ENCODE data around the gene C3AR1.
"Not testable (repeated sequence)": the region's sequence is repeated elsewhere in the genome, so short reads cannot be mapped to it uniquely, and the experiment has no call there.

C3AR1 gene

DNA sequence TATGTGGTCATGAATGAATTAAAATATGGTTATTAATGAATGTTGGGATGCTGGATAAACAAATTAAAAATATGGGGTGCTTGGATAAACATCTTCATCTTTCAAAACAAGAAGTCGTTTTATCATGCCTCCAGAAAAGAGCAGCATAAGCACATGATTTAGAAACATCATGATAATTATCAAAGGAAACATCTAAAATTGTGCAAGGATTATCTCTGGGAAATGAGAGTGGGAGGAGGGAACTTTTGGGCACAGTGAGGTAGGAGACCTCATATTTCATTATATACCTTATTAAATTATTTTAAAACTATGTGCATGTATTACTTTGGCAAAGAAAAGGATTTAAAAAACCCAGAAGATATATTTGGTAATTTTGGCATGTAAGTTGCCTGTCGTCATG lies 8.9 kb downstream of the C3AR1 start:
- DNase-seq = no peak

DNA sequence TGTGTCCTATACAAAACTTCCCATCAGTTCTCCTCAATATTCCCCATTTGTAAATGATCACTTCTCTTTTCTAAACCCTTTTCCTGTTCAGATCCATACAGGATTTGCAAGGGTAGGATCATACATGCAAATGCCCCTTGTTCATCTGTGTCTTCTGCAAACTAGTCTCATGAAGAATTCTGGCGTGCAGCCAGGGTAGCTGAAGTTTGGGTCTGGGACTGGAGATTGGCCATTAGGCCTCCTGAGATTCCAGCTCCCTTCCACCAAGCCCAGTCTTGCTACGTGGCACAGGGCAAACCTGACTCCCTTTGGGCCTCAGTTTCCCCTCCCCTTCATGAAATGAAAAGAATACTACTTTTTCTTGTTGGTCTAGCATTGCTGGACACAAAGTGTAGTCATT lies 11.3 kb downstream of the C3AR1 start:
- DNase-seq = no peak

DNA sequence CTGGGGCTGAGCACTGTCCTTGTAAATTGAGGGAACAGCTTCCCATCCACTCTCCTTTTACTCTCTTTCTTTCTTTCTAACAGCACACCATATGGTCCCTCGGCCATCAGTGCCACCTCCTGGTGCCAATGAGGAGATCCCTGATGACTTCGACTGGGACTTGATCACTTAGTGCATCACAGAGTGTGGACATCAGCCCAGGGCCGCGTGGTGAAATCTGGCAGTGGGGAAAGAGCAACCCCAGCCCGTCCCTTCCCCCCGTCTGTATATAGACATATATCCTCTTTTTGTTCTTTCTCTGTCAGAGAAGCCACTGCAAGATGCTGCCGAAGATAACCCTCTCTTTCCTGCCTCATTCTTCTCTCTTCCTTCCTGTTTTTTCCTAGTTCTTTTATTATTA lies 13.5 kb downstream of the C3AR1 start:
- no peak for DNase-seq

DNA sequence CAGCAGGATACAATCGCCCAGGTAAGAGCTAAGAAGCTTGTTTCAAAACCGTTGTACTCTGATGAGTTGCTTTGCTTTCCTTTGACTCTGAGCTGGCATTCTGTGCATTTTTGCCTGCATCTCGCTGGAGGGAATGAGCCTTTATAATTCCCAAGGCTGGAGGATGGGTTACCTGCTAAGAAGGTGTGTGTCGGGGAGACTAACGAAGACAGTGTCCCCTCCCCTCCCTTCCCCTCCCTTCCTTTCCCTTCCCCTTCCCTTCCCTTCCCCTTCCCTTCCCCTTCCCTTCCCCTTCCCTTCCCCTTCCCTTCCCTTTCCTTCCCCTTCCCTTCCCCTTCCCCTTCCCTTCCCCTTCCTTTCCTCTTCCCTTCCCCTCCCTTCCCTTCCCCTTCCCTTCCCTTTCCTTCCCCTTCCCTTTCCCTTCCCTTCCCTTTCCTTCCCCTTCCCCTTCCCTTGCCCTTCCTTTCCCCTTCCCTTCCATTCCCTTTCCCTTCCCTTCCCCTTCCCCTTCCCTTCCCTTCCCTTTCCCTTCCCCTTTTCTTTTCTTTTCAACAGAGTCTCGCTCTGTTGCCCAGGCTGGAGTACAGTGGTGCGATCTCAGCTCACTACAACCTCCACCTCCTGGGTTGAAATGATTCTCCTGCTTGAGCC lies 15.4 kb downstream of the C3AR1 start:
- no peak for DNase-seq

DNA sequence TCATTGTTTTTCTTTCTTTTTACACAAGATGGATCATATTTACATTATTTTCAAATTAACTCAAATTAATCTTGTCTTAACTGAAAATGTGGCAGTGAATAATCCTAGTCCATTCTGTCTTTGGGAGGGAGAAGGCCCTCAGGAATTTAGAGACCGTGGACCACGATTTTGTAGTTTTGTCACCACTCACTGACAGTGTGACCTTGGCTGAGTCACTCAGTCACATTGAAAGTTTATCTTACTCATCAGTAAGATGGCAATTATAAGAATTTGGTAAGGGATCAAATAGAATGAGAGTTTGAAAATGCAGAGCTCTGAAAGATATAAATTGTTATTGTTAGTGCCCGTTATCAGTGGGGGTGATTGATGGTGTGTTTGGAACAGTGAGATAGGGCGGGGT lies 17.3 kb downstream of the C3AR1 start:
- DNase-seq = no peak

DNA sequence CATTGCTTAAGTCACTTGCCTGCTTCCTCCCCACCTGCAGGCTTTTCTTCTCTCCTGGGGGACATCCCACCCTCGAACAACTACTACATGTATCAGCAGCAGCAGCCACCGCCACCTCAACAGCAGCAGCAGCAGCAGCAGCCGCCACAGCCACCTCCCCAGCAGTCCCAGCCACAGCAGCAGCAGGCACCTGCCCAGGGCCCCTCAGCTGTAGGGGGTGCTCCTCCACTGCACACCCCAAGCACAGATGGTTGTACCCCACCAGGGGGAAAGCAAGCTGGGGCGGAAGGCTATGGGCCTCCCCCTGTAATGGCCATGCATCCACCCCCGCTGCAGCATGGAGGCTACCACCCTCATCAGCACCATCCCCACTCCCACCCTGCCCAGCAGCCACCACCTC lies 18.3 kb downstream of the C3AR1 start:
- DNase-seq = no peak

DNA sequence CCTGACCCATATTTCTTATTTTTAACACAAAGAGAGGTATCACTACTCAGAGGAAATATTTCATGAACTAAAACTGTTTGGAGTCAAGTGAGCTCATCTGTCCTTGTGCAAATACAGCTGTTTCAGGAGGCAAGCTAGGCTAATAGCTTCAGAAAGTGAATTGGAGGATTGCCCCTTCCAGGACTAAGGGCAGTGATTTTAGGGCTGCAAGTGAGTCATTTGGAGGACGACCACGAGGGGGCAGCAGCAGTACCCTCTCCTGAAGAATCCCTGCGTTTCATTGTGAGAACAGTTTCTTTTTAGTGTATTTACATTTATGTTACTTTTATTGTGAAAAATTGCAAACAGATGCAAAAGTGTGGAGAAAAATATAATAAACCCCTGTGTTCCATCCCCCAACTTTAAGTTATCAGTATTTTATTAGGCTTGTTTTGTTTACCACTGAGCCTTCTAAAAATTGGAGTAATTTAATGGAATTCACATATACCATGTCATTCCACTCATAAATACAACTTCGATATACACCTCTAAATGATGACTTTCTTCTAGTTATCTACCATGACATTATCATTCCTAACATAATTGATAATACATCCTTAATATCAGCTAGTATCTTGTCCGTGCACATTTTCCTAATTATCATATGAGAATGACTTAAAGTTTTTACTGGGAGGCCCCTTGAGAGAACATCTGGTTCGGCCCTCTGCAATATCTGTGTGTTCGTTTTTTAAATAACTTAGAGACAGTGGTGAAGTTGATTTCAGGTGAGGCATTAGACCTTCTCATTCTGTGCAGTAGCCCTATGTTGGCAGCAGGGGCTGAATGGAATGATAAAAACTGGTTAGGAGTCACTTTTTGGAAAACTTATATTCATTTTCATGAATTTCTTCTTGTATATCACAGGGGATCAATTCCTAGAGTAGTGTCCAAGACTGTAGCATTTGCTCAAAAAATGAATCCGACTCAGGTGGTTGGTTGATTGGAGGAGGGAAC lies 19.9 kb downstream of the C3AR1 start:
- DNase-seq = peak; percentile 80

DNA sequence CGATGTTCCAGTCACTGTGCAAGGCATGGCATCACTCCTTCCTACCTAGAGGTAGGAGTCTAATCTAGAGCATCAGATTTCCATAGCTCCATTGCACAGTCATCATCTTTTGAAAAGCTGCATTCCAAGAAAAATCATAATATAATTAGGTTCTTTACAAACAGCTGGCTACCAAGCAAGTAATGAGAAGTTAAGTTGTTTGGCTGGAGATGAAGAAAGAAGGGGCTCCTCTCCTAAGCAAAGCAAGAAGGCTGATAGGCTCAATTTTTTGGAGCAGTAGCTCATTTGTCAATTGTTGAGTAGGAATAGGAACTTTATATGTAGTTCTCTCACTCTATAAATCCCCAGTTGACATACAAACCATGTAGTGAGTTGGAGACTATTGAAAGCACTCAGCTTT lies 25.4 kb downstream of the C3AR1 start:
- no peak for DNase-seq

DNA sequence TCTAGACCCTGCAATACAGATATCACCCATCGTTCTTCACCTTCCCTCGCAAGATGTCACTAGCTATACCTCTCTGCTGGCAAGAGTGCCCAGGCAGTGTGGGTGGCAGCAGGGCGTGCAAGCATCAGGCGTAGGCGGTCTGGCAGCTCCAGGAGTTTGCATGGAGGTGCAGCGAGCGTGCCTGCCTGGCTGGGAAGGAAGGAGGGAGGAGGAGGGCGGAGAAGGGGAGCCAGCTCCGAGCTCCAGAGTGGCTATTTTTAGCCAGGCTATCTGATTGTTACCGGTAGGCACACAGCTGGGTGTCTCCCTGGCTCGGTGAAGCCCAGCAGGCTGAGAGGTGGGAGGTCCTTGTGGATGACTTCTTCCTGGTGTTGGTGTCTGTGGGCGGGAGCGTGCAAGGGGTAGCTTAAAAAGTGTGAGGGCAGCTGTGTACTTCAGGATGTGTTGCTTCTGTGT lies 27.5 kb downstream of the C3AR1 start:
- peak; percentile 15 for DNase-seq

DNA sequence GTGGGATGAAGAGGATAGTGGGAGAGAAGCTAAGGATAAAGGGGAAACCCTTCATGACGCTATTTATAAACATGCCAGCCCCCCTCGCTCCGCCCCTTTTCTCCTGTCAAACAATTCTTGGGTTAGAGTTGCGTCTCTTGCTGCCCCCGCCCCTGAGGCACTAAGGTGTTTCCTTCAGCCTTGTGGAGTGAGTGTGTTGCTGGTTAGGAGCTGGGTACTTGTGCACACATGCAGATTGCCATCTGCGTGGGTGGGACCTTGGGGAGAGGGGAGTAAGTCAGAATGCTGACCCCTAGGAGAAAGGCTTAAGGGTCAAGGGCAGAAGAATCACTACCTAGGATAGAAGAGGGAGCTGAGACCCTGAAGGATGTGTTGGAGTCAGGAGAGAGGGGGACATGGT lies 28.2 kb downstream of the C3AR1 start:
- no peak for DNase-seq

DNA sequence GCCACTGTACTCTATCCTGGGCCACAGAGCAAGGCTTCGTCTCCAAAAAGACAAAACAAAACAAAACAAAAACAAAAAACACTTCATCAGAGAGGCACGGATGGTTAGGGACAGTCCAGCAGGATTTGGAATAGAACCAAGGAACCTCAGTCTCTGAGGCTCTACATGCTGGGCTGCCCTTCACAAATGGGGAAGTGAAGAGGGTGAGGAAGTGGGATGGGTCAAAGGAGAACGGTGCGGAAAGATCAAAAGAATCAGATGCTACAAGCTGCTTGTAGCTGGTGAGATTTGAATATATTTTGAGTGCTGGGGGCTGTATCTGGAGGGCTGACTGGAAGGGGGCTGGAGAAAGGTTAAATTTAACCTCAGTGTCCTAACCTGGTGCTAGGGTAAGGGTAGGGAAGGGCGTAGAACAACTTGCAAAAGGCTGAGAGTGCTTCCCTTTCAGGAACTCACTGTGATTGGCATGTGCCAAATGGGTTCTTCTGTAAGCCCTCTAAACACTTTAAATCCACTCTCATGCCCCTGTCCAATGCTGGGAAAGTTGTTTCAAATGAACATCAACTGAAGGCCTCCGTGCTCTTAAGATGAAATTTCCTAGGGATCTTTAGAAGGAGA lies 29.0 kb downstream of the C3AR1 start:
- DNase-seq = no peak

DNA sequence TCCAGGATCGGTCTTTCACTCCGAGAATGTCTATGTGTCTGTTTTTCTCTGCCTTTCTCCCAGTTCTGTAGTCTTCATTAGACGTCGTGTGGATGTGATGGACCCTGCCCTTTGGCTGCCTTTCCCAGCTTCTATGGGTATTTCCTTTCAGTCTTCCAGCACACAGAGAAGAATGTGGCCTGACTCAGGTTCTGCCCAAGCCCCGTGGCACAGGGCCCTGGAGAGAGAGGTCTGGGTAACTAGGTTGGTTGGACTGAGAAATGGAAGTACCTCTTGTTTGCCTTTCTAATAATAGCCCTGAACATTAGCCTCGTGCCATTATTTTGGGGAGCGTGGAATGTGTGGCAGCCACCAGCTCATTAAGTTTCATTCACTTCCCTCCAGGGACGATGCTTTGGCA lies 29.8 kb downstream of the C3AR1 start:
- DNase-seq = no peak

DNA sequence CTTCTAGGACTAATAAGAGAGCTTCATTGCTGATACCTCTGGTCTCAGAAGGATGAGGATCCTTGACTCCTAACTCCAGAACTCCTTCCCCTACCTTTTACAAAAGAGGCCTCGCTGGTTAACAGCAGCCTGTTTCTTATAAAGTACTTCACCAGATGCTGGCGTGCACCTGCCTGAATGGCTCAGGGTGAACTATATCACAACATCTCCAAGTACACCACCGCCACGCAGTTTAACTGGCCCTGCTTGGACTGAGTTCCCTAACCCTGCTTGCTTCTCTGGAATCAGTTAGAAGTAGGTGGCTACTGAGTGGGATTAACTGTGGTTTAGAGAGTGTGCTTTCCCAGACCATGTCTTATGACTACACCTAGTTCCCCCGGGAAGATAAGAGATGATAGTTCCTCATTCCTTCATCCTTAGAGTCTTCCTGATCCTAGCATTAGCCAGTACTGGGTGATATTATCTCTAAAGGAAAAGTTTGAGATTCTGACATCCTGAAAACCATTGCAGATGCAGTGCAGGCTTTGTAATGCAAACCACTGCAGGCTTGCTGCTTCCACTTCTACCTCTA lies 30.6 kb downstream of the C3AR1 start:
- no peak for DNase-seq

DNA sequence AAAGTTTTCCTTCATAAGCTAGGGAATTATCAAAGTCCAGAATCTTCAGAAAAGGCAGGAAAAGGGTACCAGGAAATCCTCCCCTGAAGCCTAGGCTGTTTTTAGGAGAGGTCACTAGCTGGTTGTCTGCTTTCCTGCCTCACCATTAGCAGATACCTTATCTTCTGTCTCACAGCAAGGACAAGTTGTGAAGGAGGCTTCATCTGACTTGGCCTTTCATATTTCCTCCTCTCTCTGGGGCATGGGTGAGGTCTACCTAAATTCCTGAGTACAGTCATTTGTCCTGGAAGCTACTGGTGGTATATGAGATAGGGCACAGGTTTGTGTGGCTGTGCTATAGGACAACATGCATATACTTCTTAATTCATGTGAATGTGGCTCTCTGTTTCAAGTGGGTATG lies 31.4 kb downstream of the C3AR1 start:
- no peak for DNase-seq

DNA sequence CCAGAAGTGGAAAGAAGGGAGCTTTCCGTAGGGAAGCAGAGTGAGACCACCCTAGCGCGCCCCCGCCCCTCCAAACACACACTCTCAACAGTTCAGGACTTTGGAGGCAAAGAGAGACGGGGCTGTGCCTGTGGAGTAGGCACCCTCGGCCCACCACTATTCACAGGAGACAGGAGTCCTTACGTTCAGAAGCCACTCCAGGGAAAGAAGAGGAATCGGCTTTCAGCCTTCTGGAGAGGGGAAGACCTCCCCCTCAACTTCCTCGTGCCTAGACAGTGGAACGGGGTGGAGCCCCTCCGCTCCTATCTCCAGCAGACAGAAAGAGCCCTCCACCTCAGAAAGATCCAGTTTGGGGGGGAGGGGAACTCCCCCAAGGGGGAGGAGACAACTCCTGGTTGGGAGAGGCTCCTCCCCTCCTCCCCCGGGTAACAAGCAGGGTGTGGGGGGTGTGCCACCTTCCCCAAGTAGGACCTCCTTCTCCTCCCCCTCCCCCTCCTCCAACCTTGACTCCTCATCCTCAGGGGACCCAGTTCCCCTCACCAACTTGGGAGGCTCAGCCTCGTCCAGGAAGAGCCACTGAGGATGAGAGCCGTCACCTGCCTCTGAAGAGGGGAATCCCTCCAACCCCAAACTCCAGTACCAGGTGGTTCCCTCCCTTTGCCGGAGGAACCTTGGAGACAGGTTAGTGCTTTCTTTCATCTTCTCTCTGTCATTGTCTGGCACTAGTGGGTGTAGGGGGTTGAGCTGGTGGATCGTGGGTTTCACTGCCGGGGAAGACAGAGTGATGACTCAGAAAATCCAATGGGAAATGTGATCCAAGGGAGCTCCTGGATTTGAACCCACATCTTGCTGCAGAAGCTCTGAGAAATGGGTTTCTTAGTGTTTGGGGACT lies 32.8 kb downstream of the C3AR1 start:
- peak; percentile 43 for DNase-seq

DNA sequence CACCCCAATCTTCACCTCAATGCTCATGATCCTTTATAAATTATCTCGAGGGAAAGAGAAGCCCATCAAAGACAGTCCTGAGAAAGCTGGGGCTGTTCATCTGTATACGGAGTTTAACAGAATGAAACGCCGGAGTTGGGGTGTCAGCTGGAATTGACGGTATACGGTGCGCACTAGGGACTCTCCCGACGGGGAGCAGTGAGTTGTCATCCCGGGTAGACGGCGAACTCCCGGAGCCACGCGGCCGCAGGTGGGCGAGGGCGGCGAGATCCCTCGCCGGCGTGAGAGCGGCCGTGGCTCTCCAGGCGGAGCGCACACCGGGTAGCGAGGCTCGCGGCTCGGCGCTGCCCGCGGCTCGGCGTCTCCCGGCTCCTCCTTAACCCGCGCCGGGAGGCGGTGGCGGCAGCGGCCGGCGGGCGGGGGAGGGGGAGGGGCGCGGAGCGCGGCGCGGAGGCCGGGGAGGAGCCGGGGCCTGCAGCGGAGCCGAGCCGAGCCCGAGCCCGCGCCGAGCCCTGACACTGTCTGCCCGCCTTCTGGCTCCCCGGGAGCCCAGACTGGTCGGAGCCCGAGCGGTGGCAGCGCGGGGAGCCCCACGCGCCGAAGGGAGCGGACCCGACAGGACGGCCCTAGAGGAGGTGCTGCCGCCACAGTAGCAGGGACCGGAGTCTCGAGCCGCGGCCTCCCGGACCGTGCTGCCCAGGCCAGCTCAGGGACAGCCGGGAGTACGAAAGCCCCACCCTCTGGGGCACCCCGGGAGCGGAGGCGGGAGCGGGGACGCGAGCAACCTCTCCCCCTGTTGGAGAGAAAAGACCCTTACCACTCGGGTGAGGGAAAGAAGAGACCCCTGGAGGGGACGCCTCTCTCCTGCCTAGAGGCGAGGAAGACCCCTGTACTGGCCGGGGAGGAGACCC lies 33.7 kb downstream of the C3AR1 start, which contains the start of gene FOXJ2:
FOXJ2 (plus strand) TSS at position 475 of the 911 bp plus-strand sequence. CDS start 7,117 bp downstream, outside the sequence.
- peak; percentile 78 for DNase-seq

DNA sequence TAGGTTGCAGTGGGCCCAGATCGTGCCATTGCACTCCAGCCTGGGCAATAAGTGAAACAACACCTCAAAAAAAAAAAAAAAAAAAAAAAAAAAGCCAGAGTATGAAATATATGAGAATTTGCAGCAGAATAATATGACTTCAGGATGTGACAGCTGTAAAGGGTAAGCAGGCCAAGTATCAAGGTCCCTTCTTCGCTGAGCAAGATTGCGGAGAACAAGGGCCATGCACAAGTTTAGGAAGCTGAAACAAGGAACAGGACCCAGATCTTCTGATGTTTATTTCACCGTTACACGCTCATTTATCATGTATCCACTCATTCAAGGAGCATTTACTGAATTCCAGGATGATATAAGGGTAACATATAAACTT lies 34.3 kb downstream of the C3AR1 start:
- DNase-seq = no peak

DNA sequence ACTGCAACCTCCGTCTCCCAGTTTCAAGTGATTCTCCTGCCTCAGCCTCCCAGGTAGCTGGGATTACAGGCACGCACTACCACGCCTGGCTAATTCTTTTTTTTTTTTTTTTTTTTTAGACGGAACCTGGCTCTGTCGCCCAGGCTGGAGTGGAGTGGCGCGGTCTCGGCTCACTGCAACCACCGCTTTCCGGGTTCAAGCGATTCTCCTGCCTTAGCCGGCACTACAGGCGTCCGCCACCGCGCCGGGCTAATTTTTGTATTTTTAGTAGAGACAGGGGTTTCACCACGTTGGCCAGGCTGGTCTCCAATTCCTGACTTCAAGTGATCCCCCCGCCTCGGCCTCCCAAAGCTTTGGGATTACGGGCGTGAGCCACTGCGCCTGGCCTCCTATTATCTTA lies 35.1 kb downstream of the C3AR1 start:
- DNase-seq = not testable (repeated sequence)

DNA sequence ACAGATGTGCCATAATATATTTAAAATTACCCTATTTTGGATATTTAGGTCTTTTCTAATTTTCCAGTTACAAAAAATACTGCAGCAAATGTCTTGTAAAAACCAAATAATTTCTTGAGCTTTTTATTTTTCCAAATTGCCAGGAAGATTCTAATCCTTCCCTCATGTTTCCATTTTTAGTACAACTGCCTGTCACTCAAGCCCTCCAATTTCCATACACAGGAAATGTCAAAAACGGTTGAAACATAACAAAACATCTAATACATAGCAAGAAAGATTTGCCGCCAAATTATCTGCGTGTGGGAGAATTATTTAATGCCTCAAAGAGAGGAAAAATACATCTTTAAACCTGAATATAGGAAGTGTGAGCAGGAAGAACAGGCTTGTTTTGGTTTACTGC lies 36.0 kb downstream of the C3AR1 start:
- DNase-seq = no peak

DNA sequence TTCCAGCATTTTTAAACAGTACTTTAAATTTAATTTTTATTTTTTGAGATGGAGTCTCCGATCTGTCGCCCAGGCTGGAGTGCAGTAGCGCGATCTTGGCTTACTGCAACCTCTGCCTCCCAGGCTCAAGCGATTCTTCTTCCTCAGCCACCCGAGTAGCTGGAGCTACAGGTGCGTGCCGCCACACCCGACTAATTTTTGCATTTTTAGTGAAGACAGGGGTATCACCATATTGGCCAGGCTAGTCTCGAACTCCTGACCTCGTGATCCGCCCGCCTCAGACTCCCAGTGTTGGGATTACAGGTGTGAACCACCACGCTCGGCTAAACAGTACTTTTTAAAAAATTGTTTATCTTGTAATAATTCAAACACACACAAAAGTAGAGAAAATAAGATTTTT lies 37.9 kb downstream of the C3AR1 start:
- DNase-seq = no peak

DNA sequence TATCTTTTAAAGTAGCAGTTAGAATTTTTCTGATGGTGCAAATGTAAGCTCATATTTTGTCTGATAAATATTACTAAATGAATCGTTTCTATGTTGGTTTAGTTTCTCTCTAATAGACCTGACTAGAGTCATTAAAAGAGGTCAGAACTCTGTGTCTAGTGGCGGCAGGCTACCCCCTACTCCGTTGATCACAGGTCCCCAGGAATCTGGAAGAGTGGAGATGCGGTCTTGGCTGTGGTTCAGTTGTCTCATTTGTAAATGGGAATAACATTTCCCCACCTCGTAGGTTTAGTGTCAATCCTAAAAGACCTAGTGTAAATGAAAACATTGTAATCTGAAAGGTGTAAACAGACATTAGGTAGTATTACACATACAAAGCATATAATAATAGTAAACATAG lies 38.3 kb downstream of the C3AR1 start:
- DNase-seq = no peak
